Measurements from ENCODE around the gene CCNB3. TPM values are rescaled to one million over a fixed set of nuclear protein-coding genes. Genes with fewer than 3 reads are reported as not detected.
"Not testable (repeated sequence)": the region's sequence is repeated elsewhere in the genome, so short reads cannot be mapped to it uniquely, and the experiment has no call there.

Gene CCNB3, protein sequence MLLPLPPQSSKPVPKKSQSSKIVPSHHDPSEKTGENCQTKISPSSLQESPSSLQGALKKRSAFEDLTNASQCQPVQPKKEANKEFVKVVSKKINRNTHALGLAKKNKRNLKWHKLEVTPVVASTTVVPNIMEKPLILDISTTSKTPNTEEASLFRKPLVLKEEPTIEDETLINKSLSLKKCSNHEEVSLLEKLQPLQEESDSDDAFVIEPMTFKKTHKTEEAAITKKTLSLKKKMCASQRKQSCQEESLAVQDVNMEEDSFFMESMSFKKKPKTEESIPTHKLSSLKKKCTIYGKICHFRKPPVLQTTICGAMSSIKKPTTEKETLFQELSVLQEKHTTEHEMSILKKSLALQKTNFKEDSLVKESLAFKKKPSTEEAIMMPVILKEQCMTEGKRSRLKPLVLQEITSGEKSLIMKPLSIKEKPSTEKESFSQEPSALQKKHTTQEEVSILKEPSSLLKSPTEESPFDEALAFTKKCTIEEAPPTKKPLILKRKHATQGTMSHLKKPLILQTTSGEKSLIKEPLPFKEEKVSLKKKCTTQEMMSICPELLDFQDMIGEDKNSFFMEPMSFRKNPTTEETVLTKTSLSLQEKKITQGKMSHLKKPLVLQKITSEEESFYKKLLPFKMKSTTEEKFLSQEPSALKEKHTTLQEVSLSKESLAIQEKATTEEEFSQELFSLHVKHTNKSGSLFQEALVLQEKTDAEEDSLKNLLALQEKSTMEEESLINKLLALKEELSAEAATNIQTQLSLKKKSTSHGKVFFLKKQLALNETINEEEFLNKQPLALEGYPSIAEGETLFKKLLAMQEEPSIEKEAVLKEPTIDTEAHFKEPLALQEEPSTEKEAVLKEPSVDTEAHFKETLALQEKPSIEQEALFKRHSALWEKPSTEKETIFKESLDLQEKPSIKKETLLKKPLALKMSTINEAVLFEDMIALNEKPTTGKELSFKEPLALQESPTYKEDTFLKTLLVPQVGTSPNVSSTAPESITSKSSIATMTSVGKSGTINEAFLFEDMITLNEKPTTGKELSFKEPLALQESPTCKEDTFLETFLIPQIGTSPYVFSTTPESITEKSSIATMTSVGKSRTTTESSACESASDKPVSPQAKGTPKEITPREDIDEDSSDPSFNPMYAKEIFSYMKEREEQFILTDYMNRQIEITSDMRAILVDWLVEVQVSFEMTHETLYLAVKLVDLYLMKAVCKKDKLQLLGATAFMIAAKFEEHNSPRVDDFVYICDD (N-terminal part only)
- 0.18 TPM for total RNA-seq

DNA sequence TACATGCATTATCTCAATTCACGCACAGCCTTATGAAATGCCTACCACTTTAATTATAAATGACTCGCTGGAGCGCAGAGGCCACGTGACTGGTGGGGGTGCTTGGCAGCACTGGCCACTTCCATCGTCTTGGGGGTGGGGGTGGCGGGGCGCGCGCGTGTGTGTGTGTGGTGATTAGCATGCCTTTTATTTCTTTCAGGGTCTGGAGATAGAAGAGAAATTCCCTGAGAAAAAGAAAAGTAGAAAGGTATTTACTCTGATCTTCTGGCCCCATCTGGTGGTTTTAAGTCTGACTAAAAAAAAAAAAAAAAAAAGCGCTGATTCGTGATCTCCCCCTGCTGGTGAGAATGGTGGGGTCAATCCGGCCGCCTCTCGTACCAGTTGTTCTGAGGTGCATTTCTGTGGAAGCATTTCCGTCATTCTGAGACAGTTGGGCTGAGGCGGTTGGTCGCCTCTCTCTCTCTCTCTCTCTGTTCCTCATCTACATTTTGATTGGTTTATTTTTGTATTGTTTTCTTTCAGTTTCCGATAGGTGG, at the start of gene CCNB3:
Gene CCNB3 (plus strand): TSS at position 402 of the 536 bp plus-strand sequence. CDS start 80,399 bp downstream, outside the sequence.
- ATAC-seq (peak; percentile 97), DNase-seq (ENCODE audit: low spot score) (peak; percentile 60)

DNA sequence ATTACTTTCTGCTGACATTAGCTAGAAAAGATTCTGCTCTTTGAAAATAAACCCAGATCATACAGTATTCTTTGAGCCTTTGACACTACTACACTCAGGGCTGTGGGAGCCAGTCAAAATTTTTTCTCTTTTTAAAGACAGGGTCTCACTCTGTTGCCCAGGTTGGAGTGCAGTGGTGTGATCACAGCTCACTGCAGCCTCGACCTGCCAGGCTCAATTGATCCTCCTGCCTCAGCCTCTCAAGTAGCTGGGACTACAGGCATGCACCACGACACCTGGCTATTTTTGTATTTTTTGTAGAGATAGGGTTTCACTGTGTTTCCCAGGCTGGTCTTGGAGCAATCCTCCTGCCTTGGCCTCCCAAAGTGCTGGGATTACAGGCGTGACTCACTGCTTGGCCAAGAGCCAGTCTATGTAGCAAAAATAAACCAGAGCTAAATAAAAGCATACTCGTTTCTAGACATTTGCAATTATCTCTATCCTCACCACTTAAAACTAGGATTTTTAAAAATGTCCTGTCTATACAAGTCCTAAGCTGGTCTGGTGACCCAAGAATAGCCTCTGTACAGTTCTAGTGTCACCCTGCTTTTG, 46.9 kb upstream of the CCNB3 start:
- ATAC-seq (no peak), DNase-seq (ENCODE audit: low spot score) (no peak)

DNA sequence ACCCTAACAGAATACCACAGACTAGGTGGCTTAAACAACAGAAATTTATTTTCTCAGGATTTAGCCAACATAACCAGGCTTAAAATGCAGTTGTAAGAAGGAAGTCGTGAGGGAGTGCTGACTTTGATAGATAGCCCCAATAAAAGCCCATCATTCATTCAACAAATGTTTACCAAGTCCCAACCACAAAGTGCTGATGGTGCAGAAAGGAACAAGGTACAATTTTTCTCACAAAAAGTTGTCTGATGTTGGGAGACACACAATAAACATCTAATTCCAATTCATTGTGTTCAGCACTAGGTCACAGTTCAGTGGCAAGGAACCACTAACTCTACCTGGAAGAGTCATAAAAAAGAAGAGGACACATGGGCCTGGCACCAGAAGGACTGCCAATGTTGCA, 46.0 kb upstream of the CCNB3 start:
- ATAC-seq, result no peak
- no peak for DNase-seq (ENCODE audit: low spot score)

DNA sequence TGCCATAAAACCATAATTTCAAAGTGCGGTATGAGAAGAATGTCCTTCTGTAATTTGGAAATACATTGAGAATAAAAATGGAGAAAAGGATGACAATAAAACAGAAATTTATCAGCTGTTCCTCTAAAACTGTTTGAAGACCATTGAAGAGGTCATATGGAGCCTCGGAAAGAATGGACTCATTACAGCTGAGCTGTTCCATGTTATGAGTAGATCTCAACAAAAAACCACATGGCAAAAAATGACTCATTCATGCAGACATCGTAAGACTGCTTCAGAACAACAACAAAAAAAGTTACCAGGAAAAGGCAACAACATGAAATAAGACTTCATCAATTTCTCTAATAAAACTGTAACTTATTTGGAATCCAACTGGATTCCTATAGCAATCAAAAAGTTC, 43.4 kb upstream of the CCNB3 start:
- DNase-seq (ENCODE audit: low spot score) (no peak), ATAC-seq (no peak)

DNA sequence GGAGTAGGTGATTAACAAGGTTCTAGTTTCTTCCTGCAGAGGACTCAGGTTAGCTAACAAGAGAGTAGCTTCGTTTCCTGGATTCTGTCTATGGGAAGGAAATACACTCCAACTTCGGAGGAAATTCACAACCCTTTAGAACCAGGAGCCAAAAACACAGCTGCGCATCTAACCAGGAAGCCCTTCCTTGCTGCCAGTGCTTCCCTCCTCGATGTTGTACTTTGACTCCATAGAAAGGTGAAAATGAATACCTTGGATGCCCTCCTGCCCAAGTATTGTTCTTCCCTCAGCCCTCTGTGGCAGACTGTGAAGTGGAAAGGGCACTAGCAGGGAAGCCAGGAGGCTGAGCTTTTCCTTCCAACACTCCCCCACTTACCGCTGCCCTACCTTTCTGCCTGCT, 38.8 kb upstream of the CCNB3 start:
- no peak for ATAC-seq
- DNase-seq (ENCODE audit: low spot score), result no peak

DNA sequence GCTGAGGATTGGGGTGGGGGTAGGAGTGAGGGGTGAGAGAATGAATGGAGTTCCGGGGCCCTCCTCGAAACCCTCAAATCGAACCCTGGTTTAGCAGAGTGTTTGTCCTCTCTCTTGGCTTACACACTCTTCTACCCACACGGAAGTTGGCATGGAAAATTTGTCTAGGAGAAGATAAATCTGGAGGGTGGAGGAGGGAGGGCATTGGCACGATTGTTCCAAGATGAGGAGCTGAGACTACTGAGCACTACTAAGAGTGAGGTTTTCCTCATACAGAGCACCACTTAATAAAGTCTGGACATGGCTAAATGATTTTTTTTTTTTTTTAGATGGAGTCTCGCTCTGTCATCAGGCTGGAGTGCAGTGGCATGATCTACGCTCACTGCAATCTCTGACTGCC, 37.2 kb upstream of the CCNB3 start:
- DNase-seq (ENCODE audit: low spot score) (no peak), ATAC-seq (no peak)

DNA sequence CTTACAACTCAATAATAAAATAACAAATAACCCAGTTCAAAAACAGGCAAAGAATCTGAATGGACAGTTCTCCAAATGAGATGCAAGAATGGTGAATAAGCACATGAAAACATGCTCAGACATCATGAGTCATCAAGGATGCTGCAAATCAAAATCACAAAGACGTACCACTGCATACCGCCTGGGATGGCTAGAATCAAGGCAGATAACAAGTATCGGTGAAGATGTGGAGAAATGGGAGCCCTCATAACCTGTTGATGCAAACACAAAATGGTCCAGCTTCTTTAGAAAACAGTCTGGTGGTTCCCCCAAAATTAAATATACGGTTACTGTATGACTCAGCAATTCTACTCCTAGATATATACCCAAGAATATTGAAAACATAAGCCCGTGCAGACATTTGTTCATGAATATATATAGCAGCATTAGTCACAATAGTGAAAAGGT, 36.3 kb upstream of the CCNB3 start:
- no peak for DNase-seq (ENCODE audit: low spot score)
- ATAC-seq, result no peak

DNA sequence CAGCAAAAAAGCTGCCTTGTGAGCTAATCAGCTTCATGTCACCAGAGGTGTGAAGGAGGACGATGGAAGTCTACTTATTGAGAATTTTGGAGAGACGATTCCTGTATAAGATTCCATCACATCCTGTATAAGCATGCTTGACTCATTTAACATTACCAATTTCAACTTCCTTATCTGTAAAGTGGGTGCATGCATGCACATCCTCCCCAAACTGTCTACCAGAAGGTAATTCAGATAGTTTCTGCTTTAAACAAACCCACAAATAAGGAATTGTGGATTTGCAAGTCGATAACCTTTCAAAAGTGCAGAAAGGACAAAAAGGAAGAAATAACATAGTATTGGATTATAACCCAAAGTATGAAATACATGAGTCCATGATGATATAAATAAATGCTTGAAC, 34.8 kb upstream of the CCNB3 start:
- ATAC-seq (no peak), DNase-seq (ENCODE audit: low spot score) (no peak)

DNA sequence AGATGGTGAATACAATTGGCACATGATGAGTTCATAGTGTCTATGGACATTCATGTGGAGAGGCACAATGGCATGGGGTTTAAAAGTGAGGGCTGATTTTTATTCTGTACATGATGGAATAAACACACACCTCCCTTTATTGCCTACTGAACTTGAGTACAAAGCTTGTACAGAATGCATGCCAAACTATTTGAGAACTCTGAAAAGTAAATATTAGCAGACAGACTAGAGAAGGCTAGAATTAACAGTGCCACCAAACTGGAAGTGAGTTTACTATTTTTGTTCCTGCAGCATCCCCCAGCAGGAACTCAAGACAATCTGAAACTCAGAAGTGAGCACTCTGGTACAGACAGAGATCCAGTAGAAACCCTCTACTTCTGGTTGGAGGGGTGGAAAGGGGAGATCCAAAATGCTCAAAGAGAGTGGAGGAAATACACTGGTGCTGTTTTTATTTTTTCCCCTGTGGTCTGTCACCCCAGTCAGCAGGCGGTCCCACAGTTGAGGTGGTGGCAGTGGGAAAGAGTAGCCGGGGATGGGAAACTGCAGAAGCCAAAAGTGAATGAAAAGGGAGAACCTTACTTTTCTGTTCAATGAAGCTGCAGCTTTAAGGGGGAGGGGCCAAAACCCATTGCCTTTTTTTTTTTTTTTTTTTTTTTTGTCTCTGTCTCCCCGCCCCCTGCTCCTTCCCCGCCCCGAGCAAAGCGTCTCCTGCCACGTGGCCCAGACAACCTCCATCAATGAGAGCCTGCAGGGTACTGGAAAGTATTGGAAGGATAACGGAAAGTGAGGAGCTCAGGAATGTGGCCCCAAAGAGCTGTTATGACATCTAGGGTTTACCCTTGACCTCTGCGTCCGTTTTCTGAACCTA, 24.3 kb upstream of the CCNB3 start:
- DNase-seq (ENCODE audit: low spot score) (peak; percentile 45), ATAC-seq (peak; percentile 82)

DNA sequence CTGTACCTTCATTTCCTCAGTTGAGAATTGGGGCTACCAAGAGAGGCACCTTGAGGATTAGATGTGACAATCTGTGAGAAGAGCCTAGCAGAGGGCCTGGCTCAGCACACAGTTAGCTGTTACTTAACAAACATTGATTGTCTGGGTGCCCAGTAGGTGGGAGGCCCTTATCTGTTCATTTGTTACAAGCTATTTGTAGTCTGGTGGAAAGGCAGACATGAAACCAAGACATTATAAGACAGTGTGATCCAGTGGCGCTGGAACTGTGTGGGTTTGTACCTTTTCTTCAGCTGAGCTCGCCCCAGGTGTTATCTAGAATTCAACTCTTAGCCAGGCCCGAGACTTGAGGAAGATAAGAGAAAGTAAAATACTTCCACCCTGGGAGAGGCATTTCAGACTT, 20.7 kb upstream of the CCNB3 start:
- DNase-seq (ENCODE audit: low spot score) (no peak), ATAC-seq (no peak)

DNA sequence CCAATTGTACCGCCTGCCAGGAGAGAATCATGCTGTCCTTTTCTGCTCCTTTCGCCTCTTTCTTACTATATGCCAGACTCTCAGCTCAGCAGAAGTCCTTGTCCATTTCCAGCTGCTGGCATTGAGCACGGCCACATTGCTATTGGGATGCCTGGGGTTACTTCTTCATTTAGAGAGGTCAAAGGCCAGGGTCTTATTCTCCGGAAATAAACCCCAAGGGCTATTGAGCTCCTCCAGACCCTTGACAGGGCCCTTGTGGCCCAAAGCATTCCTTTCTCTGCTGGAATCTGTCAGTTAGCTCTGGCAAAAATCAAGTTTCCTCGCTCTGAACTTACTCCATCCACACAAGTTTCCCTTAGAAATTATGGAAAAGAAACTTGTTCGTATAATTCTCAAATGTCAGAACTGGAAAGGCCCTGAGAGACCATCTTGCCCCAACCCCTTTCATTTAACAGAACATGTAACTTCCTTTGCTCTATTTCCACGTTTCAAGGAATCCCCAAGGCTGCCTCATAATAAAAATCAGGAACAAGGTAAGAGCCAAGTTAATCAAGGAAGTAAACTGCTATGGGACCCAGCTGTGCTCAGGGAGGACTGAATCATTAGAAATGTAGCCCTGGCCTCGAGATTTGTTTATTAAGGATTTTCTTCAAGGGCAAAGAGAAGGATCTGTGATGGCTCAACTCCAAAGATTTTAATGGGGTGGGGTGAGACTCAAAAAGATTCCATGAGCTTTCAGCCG, 15.5 kb upstream of the CCNB3 start:
- ATAC-seq, result no peak
- DNase-seq (ENCODE audit: low spot score), result no peak

DNA sequence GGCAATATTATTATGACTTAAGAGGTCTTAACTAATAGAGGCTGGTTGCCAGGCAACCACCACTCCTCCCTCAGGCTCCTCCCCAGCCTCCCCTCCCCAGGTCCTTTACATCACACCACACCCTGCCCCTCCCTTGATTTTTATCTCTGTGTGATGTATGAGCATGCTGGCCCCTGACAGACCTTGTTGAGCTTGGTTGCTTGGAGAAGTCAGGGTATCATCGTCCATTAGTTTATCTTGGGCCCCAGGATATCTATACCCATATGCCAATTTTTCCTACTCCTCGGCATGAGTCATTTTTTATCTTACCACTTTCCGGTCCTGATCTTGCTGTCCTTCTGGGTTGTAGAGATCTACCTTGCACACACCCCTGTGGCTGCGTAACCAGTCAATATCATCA, 6.2 kb upstream of the CCNB3 start:
- ATAC-seq (no peak), DNase-seq (ENCODE audit: low spot score) (no peak)

DNA sequence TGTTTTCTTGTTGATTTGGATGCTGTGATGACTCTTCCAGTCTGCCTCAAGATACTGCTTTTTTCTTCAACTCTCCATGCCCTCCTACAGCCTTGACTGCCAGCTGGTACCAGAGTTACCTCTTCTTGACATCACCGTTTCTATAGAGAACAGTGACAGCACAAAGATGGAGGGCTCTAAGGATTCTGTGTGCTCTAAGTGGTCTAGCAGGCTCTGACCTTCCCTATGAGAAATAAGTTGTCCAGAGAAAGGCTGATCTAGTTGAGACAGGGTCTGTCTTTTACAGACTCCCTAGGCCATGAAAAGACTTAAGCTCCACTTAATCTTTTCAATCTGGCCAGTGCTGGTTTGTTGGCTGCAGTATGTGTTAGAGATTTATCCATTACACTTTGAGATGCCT, 3.7 kb upstream of the CCNB3 start, which contains the start of gene AKAP4:
Gene AKAP4 (minus strand): TSS at position 101 of the 400 bp plus-strand sequence. CDS start 118 bp downstream, outside the sequence.
- ATAC-seq, result no peak
- DNase-seq (ENCODE audit: low spot score), result no peak

DNA sequence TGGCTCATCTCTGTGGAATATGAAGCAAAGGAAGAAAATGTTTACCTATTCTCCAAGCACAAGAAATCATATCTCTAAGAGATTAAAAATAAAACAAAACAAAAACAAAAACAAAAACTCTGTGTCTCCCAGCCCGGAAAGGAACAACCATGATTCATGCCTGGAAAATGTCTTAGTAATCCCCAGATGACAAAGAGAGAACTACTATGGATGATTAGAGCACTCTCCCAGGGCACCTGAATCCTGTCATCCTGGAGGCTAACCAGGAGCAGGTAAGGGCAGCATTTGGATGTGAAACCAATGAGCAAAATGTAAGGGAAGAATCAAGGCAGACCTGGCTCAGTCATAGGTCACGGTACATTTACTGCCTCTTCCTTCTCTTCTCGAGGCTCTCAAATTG, 2.0 kb upstream of the CCNB3 start:
- no peak for DNase-seq (ENCODE audit: low spot score)
- no peak for ATAC-seq

DNA sequence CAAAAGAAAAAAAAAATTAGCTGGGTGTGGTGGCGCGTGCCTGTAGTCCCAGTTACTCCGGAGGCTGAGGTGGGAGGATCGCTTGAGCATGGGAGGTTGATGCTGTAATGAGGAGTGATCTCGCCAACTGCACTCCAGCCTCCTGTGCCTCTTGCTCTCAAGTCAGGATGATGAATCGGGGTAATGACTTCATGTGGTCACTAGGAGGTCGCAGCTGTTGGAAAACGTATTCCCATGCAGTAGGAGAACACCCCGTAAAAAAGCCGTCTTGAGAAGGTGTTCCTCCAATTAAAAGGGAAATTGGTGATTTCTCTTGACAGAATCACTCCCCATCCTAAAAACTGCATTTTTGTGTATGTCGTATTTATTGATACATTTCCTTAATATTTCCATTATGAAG, 2.2 kb downstream of the CCNB3 start:
- DNase-seq (ENCODE audit: low spot score), result no peak
- no peak for ATAC-seq

DNA sequence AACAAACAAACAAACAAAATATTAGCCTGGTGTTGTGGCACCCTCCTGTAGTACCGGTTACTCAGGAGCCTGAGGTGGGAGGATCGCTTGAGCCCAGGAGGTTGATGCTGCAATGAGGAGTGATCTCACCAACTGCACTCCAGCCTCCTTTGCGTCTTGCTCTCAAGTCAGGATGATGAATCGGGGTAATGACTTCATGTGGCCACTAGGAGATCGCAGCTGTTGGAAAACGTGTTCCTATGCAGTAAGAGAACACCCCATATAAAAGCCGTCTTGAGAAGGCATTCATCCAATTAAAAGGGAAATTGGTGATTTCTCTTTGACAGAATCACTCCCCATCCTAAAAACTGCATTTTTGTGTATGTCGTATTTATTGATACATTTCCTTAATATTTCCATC, 6.9 kb downstream of the CCNB3 start:
- DNase-seq (ENCODE audit: low spot score) (no peak), ATAC-seq (no peak)

DNA sequence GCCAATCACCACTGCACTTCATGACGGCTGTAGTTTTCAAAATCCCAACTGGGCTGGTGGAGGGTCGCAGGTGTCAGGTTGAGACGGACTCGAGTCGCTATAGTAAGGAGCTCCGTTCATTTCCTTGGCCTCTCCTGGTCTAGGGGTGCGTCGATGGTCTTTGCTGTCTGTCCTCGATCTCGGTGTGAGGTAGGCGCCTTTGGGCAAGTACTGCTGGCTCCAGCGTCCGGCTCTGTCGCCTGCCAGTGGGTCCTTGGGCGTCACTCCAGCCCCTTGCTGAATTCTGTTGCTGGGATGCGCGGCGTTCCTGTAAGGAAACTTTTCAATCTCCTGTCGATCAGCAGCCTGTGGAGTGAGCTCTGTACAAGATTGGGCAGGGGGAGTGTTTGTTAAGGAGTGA, 76.7 kb downstream of the CCNB3 start:
- no peak for ATAC-seq
- DNase-seq (ENCODE audit: low spot score), result no peak

DNA sequence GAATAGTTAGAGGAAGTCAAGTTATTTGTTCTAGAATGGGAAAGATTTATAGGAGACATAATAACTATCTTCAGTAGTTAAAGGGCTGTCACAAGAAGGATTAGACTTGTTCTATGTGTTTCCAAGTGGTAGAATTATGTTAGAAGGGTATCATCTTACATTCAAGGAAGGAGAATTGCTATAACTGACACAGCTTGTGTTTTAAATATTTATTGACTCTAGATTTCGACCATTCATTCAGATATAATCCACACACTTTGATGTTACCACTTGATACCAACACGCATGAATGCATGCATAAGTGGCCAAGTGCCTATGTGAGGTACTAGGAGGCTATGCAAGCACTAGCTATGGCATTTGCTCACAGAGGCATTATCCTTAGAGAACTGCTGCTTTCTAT, 122.7 kb downstream of the CCNB3 start:
- no peak for DNase-seq (ENCODE audit: low spot score)
- no peak for ATAC-seq

DNA sequence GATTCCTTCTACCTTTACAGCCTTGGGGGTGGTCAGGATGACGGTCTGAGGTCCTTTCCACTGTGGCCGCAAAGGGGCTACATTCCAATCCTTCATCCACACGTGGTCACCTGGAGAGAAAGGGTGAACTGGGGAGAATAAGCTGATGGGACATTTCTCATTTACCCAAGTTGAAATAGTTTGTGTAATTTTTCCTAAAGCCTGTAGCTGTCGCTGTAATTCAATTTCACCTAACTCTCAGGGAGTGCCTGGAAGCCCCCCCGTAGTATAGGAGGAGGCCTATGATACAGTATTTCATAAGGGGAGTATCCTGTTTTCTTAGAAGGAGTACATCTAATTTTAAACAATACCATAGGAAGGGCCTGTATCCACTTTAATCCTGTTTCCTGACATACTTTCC, 128.1 kb downstream of the CCNB3 start:
- not testable (repeated sequence) for ATAC-seq; DNase-seq (ENCODE audit: low spot score)

Data from left lobe of liver (tissue), 2 donors.